Testis (tissue), 2 donors: ENCODE data around the gene SNED1.

Experiments
- POLR2A ChIP-seq: fragments of 450-650 bp; IDR thresholded peaks from one replicate; pipeline ENCODE4 v1.6.1; 2017; ENCODE audit warnings: antibody characterized with exemption, mild to moderate bottlenecking, moderate library complexity
- TF ChIP-seq, protein P1 (sequence below), 3 experiments: fragments of 450-650 bp in 2 of 3; fragments of 200-600 bp in 1 of 3; sonication (generic) in 1 of 3; IDR thresholded peaks; one replicate each; pipeline ENCODE4 v1.5.1; 2016 to 2019; ENCODE audit warnings: antibody characterized with exemption in 3 of 3, mild to moderate bottlenecking in 2 of 3, moderate library complexity in 1 of 3

DNA sequence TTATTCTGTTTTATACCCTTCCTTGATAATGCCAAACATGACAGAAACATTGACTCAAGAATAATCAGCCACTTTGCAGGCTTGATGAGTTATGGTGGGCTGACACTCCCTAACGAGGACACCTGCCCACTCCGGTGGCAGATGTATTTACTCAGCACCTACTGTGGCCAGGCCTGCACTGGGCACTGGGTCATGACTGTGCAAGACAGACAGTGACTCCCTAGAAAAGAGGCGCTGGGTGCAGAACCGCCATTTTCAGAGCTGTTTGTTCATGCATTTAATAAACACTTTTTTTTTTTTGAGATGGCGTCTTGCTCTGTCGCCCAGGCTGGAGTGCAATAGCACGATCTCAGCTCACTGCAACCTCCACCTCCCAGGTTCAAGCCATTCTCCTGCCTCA is 32.5 kb downstream of the SNED1 start:
- TF ChIP-seq, protein P1, sequence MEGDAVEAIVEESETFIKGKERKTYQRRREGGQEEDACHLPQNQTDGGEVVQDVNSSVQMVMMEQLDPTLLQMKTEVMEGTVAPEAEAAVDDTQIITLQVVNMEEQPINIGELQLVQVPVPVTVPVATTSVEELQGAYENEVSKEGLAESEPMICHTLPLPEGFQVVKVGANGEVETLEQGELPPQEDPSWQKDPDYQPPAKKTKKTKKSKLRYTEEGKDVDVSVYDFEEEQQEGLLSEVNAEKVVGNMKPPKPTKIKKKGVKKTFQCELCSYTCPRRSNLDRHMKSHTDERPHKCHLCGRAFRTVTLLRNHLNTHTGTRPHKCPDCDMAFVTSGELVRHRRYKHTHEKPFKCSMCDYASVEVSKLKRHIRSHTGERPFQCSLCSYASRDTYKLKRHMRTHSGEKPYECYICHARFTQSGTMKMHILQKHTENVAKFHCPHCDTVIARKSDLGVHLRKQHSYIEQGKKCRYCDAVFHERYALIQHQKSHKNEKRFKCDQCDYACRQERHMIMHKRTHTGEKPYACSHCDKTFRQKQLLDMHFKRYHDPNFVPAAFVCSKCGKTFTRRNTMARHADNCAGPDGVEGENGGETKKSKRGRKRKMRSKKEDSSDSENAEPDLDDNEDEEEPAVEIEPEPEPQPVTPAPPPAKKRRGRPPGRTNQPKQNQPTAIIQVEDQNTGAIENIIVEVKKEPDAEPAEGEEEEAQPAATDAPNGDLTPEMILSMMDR (IDR thresholded peaks at IDR 0.05): no peak
- TF ChIP-seq POLR2A: no peak
